AG09319 (cell line): ENCODE results near the gene BRD2.

Experiments
- DNase-seq: peaks from one replicate; pipeline ENCODE4 v3.0.0-alpha.2; 2010; ENCODE audit warnings: low read depth; ENCODE audit errors: extremely low read depth
- CTCF ChIP-seq: IDR thresholded peaks from 2 replicates; pipeline ENCODE4 v1.5.1; 2011; ENCODE audit warnings: low read depth, mild to moderate bottlenecking, inconsistent platforms, low read length, moderate library complexity

Gene BRD2

DNA sequence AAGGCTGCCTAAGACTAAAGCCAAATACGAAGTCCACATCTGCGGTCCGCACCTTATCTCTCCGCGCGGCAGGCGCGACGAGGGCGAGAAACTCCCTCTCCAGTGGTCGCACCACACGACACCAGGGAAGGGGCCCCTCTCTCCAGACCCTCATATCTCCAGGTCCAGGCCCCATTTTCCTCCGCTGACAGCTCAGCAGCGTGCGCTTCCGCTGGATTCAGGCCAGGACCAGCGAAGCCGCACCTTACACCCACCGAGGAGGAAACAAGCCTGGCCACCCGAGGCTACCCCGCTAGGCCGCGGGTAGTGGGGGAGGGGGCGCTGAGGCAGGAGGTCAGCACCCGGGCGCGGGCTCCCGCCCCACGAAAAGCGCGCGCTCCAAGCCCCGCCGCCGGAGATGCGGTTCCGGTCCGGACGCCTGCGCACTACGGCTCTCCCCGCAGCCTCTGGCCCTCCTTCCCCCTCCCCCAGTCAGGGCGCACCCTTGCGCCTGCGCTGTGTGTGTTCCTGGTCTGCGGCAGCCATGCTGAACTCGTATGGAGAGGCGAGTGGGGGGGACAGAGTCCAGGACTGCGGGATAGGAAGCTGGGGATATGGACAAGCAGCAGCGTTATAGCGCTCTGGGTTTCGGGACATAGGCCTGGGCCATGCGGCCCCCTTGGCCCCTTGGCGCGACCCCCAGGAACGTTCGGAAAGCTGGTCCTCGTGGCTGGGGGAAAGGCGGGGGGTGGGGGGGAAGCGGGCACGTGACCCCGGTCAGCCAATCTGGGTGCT is at the start of gene BRD2:
TSS of gene BRD2 (plus strand) at position 502 of the 774 bp plus-strand sequence. CDS start 4,305 bp downstream, outside the sequence.
- no peak for TF ChIP-seq CTCF
- DNase-seq: peak; percentile 93

- no peak for TF ChIP-seq CTCF
- no peak for DNase-seq
Measured at GRCh38 chr6:32920715-32921114, 47.7 kb upstream of the BRD2 start.

- no peak for DNase-seq
- TF ChIP-seq CTCF: no peak
Measured at GRCh38 chr6:32922083-32922482, 46.3 kb upstream of the BRD2 start.

DNA sequence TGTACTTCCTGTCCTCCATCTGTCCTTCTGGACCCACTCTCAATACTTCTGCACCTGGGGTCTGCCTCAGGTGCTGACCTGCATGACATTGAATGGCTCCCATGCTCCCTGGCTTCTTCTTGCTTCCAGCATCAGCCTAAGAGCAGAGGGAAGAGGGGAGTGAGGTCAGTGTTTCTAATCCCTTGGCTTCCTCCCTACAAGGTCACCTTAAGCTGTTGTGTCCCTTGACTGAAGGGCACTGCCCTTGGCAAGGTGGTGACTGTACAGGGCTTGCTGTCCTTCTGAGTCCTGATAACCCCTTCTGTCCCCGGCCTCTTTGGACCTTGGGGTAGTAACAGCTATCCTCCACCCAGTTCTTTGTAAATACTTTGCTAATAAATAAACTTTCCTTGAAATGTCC is 37.2 kb upstream of the BRD2 start:
- no peak for TF ChIP-seq CTCF
- no peak for DNase-seq

DNA sequence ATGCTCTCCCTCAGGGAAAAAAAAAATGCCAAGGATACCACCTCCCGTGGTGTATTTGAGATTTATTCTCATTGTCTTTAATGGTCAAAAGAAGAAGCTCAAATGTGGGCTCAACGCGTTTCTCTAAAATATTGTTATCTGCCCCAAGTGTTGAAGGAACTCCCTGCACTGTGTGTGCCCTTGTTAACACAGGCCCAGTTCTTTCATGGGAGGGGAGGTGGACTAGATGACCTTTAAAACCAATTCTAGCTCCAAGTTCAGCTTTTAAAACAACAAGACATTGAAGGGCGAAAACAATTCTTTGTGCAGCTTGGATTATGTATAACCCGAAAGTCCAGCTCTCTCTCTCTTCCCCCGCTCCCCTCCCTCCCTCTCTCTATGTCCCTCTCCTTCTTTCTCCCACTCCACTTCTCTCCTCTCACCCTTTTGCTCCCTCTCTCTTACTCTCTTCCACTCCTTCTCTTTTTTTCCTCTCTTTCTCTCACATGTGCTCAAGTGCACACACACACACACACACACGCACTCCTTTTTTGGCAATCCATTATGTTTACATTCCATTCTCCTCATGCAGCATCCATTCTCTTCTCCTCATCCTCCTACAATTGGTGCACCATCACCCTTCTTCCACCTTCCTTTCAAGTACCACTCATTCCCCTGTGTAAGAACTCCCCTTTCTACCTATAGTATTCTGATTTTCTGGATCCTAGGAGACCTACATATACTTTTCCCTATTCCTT is 36.1 kb upstream of the BRD2 start:
- no peak for DNase-seq
- TF ChIP-seq CTCF: no peak

DNA sequence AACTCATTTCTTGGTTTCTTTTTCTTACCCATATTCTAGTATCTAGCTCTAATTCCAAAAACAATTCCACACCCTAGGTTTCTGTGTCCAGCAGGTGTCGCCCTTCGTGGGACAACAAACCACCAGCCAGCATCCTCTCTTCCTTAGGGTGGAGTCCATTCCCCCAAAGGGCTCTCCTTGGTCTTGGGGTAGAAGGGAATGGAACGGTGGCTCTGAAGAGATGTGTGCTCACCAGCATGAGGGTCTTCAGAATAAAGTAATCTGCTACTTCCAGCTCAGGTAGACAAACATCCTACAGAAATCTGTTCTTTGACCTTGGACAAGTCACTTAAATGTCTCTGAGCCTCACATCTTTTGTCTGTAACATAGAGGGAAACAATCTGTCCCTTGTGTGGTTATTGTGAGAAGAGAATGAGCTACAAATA is 34.7 kb upstream of the BRD2 start:
- DNase-seq: peak; percentile 37
- peak; percentile 83 for TF ChIP-seq CTCF
